Measurements from ENCODE around the gene PLXNA1.

PLXNA1 gene

GRCh38 chr3:127031845-127032244 is 48.9 kb downstream of the PLXNA1 start:
- Histone ChIP-seq H3K27me3 (ENCODE audit: insufficient read depth, low read length, poor library complexity, severe bottlenecking) (no peaks in the 10 kb centered on the region), H3K9ac (ENCODE audit: low read depth, low read length, poor library complexity, severe bottlenecking) (no peak overlapping the region), H2AFZ (ENCODE audit: low read length) (no peak overlapping the region), H3K79me2 (ENCODE audit: insufficient read depth, low read length) (no peaks in the 10 kb centered on the region), H3F3A (ENCODE audit: low read depth) (no peaks in the 10 kb centered on the region), H3K9me3 (ENCODE audit: insufficient read depth, low read depth, low read length) (no peaks in the 10 kb centered on the region), H3K36me3 (ENCODE audit: insufficient read depth, low read length) (no peaks in the 10 kb centered on the region), H3K4me2 (ENCODE audit: low read depth, low read length, poor library complexity, severe bottlenecking) (no peak overlapping the region), H4K20me1 (ENCODE audit: insufficient read depth, low read length, poor library complexity, severe bottlenecking) (no peaks in the 10 kb centered on the region), H3K9me2 (replicated peaks; ENCODE audit: low read depth, low read length) (no peaks in the 10 kb centered on the region), H3K4me1 (ENCODE audit: insufficient read depth, low read length, poor library complexity, severe bottlenecking) (no peaks in the 10 kb centered on the region), H3K4me3 (ENCODE audit: low read length, poor library complexity, severe bottlenecking) (no peak overlapping the region)
- TF ChIP-seq EZH2phosphoT487 (IDR thresholded peaks at IDR 0.05; ENCODE audit: borderline replicate concordance) (no peak), CTCF (conservative IDR thresholded peaks at IDR 0.05; ENCODE audit: low read length) (no peak)

GRCh38 chr3:127032296-127032990 is 49.5 kb downstream of the PLXNA1 start:
- Histone ChIP-seq H4K20me1 (ENCODE audit: insufficient read depth, low read length, poor library complexity, severe bottlenecking) (no peaks in the 10 kb centered on the region), H3K9ac (ENCODE audit: low read depth, low read length, poor library complexity, severe bottlenecking) (no peak overlapping the region), H2AFZ (ENCODE audit: low read length) (no peak overlapping the region), H3K9me3 (ENCODE audit: insufficient read depth, low read depth, low read length) (no peaks in the 10 kb centered on the region), H3K4me2 (ENCODE audit: low read depth, low read length, poor library complexity, severe bottlenecking) (no peak overlapping the region), H3K4me3 (ENCODE audit: low read length, poor library complexity, severe bottlenecking) (no peak overlapping the region), H3K27me3 (ENCODE audit: insufficient read depth, low read length, poor library complexity, severe bottlenecking) (no peaks in the 10 kb centered on the region), H3K79me2 (ENCODE audit: insufficient read depth, low read length) (no peaks in the 10 kb centered on the region), H3F3A (ENCODE audit: low read depth) (no peaks in the 10 kb centered on the region), H3K36me3 (ENCODE audit: insufficient read depth, low read length) (no peaks in the 10 kb centered on the region), H3K9me2 (replicated peaks; ENCODE audit: low read depth, low read length) (no peaks in the 10 kb centered on the region), H3K4me1 (ENCODE audit: insufficient read depth, low read length, poor library complexity, severe bottlenecking) (no peaks in the 10 kb centered on the region)
- TF ChIP-seq EZH2phosphoT487 (IDR thresholded peaks at IDR 0.05; ENCODE audit: borderline replicate concordance) = no peak
- TF ChIP-seq CTCF (conservative IDR thresholded peaks at IDR 0.05; ENCODE audit: low read length) = no peak

All from Loucy (cell line).